H9 (cell line): ENCODE results near the gene C6orf136. TPM values are rescaled to one million over a fixed set of nuclear protein-coding genes. Genes with fewer than 3 reads are reported as not detected.

Experiments used
- DNase-seq: peaks from one replicate; pipeline ENCODE4 v3.0.0-alpha.2; 2017
- H2AFZ ChIP-seq: one replicate; pipeline ENCODE4 v1.6.1; 2013; ENCODE audit warnings: mild to moderate bottlenecking, low read length, control low read depth, moderate library complexity
- H2AK5ac ChIP-seq: 2 replicates; pipeline ENCODE4 v1.6.1; 2013; ENCODE audit warnings: low read length, control low read depth, mixed read lengths; ENCODE audit not compliant: insufficient read length
- H2BK120ac ChIP-seq: one replicate; pipeline ENCODE4 v1.6.1; 2013; ENCODE audit warnings: low read depth, mild to moderate bottlenecking, low read length, control low read depth, inconsistent platforms; ENCODE audit not compliant: poor library complexity, severe bottlenecking
- H2BK12ac ChIP-seq: 2 replicates; pipeline ENCODE4 v1.6.1; 2013; ENCODE audit warnings: low read length, control low read depth, mixed read lengths, low read depth; ENCODE audit not compliant: insufficient read length
- H2BK15ac ChIP-seq: 2 replicates; pipeline ENCODE4 v1.6.1; 2013; ENCODE audit warnings: low read depth, low read length, control low read depth
- H2BK20ac ChIP-seq: one replicate; pipeline ENCODE4 v1.6.1; 2013; ENCODE audit warnings: low read depth, mild to moderate bottlenecking, low read length, control low read depth, inconsistent platforms; ENCODE audit not compliant: poor library complexity, severe bottlenecking
- H2BK5ac ChIP-seq: 2 replicates; pipeline ENCODE4 v1.6.1; 2013; ENCODE audit warnings: low read length, control low read depth, mixed read lengths; ENCODE audit not compliant: insufficient read length
- H3K14ac ChIP-seq: 2 replicates; pipeline ENCODE4 v1.6.1; 2013; ENCODE audit warnings: low read length, control low read depth; ENCODE audit not compliant: insufficient read depth
- H3K18ac ChIP-seq: 2 replicates; pipeline ENCODE4 v1.6.1; 2013; ENCODE audit warnings: low read depth, mild to moderate bottlenecking, mixed read lengths, low read length, control low read depth; ENCODE audit not compliant: insufficient read length
- H3K23ac ChIP-seq: 2 replicates; pipeline ENCODE4 v1.6.1; 2013; ENCODE audit warnings: low read length, control low read depth, mixed read lengths, low read depth; ENCODE audit not compliant: insufficient read length
- H3K23me2 ChIP-seq: 2 replicates; pipeline ENCODE4 v1.6.1; 2013; ENCODE audit warnings: low read depth, mild to moderate bottlenecking, mixed read lengths, low read length, control low read depth; ENCODE audit not compliant: insufficient read length, poor library complexity, severe bottlenecking
- H3K27ac ChIP-seq: 2 replicates; pipeline ENCODE4 v1.5.1; 2013; ENCODE audit warnings: low read length, control low read depth, mixed read lengths, low read depth; ENCODE audit not compliant: insufficient read length
- H3K27me3 ChIP-seq: 2 replicates; pipeline ENCODE4 v1.6.1; 2013; ENCODE audit warnings: low read length, control low read depth, inconsistent platforms; ENCODE audit not compliant: insufficient read depth
- H3K4ac ChIP-seq: 2 replicates; pipeline ENCODE4 v1.6.1; 2013; ENCODE audit warnings: low read depth, mild to moderate bottlenecking, control low read depth, inconsistent platforms, low read length, moderate library complexity
- H3K4me1 ChIP-seq: 2 replicates; pipeline ENCODE4 v1.6.1; 2013; ENCODE audit warnings: low read length, control low read depth, inconsistent platforms; ENCODE audit not compliant: insufficient read depth
- H3K4me2 ChIP-seq: 2 replicates; pipeline ENCODE4 v1.6.1; 2013; ENCODE audit warnings: low read length, control low read depth, mixed read lengths; ENCODE audit not compliant: insufficient read length, insufficient read depth
- H3K56ac ChIP-seq: 2 replicates; pipeline ENCODE4 v1.6.1; 2013; ENCODE audit warnings: low read depth, mild to moderate bottlenecking, mixed read lengths, low read length, control low read depth; ENCODE audit not compliant: insufficient read length
- H3K79me1 ChIP-seq: 2 replicates; pipeline ENCODE4 v1.6.1; 2013; ENCODE audit warnings: low read depth, mild to moderate bottlenecking, moderate library complexity, low read length, control low read depth, inconsistent platforms; ENCODE audit not compliant: insufficient read depth, poor library complexity, severe bottlenecking
- H3K79me2 ChIP-seq: 2 replicates; pipeline ENCODE4 v1.6.1; 2013; ENCODE audit warnings: low read length, control low read depth, inconsistent platforms; ENCODE audit not compliant: insufficient read depth
- H3K9ac ChIP-seq: 2 replicates; pipeline ENCODE4 v1.6.1; 2013; ENCODE audit warnings: low read length, control low read depth, mixed read lengths; ENCODE audit not compliant: insufficient read length; ENCODE audit errors: extremely low read depth
- H3K9me3 ChIP-seq: one replicate; pipeline ENCODE4 v1.6.1; 2013; ENCODE audit warnings: low read depth, low read length, inconsistent platforms; ENCODE audit not compliant: control insufficient read depth
- H3T11ph ChIP-seq: one replicate; pipeline ENCODE4 v1.6.1; 2013; ENCODE audit warnings: mild to moderate bottlenecking, low read length, control low read depth, inconsistent platforms
- H4K20me1 ChIP-seq: one replicate; pipeline ENCODE4 v1.6.1; 2013; ENCODE audit not compliant: control insufficient read depth, insufficient read length, insufficient read depth
- H4K5ac ChIP-seq: 2 replicates; pipeline ENCODE4 v1.6.1; 2013; ENCODE audit warnings: low read depth, mild to moderate bottlenecking, mixed read lengths, low read length, control low read depth; ENCODE audit not compliant: insufficient read length
- H4K8ac ChIP-seq: replicated peaks from 2 replicates; pipeline ENCODE4 v1.6.1; 2013; ENCODE audit warnings: low read length, control low read depth, mixed read lengths, low read depth; ENCODE audit not compliant: insufficient read length
- H4K91ac ChIP-seq: 2 replicates; pipeline ENCODE4 v1.6.1; 2013; ENCODE audit warnings: low read depth, mild to moderate bottlenecking, moderate library complexity, mixed read lengths, low read length, control low read depth; ENCODE audit not compliant: insufficient read length
- H3K27ac Mint-ChIP-seq, 3 experiments: 2 replicates in 2 of 3; 3 replicates in 1 of 3; pipeline ENCODE4 v1.8.0; 2020 to 2021; ENCODE audit warnings: mixed read lengths in 3 of 3, mild to moderate bottlenecking in 1 of 3, moderate library complexity in 1 of 3
- H3K27me3 Mint-ChIP-seq: 2 replicates; pipeline ENCODE4 v1.8.0; 2021; ENCODE audit warnings: low read depth, mild to moderate bottlenecking, moderate library complexity, mixed read lengths
- H3K36me3 Mint-ChIP-seq, 3 experiments: 2 replicates in 2 of 3; 3 replicates in 1 of 3; pipeline ENCODE4 v1.8.0; 2020 to 2021; ENCODE audit warnings: low read depth in 3 of 3, mixed read lengths in 3 of 3; ENCODE audit not compliant: insufficient read depth in 1 of 3
- H3K4me1 Mint-ChIP-seq, 2 experiments: 2 replicates each; pipeline ENCODE4 v1.8.0; 2020; ENCODE audit warnings: mixed read lengths in 2 of 2
- H3K4me3 Mint-ChIP-seq, 2 experiments: 2 replicates in 1 of 2; 3 replicates in 1 of 2; pipeline ENCODE4 v1.8.0; 2020 to 2021; ENCODE audit warnings: mild to moderate bottlenecking in 2 of 2, mixed read lengths in 2 of 2, moderate library complexity in 1 of 2
- H3K9me3 Mint-ChIP-seq, 2 experiments: 2 replicates in 1 of 2; 3 replicates in 1 of 2; pipeline ENCODE4 v1.8.0; 2020; ENCODE audit warnings: mild to moderate bottlenecking in 2 of 2, mixed read lengths in 2 of 2, moderate library complexity in 1 of 2
- WGBS: extraction: QIAGEN DNeasy Blood & Tissue Kit; methylation state at CpG from one replicate; pipeline ENCODE4 v1.1.7; 2013; ENCODE audit warnings: missing lambda C conversion rate, low lambda C conversion rate, mixed read lengths; ENCODE audit not compliant: insufficient read length; ENCODE audit errors: extremely low coverage; 5-methylcytosine and 5-hydroxymethylcytosine counted together
- total RNA-seq: library from RNA; stranded (reverse); gene quantifications from 2 replicates; pipeline ENCODE4 v1.2.1, GENCODE V29; 2021
- TF ChIP-seq, protein P1 (sequence below): fragments of 200-600 bp; sonication (generic); conservative IDR thresholded peaks from 3 replicates; pipeline ENCODE4 v1.8.0; 2021; ENCODE audit warnings: antibody characterized with exemption, mild to moderate bottlenecking

Gene C6orf136
- total RNA-seq, 1 experiment from 2014 or later = 22.2 TPM

DNA sequence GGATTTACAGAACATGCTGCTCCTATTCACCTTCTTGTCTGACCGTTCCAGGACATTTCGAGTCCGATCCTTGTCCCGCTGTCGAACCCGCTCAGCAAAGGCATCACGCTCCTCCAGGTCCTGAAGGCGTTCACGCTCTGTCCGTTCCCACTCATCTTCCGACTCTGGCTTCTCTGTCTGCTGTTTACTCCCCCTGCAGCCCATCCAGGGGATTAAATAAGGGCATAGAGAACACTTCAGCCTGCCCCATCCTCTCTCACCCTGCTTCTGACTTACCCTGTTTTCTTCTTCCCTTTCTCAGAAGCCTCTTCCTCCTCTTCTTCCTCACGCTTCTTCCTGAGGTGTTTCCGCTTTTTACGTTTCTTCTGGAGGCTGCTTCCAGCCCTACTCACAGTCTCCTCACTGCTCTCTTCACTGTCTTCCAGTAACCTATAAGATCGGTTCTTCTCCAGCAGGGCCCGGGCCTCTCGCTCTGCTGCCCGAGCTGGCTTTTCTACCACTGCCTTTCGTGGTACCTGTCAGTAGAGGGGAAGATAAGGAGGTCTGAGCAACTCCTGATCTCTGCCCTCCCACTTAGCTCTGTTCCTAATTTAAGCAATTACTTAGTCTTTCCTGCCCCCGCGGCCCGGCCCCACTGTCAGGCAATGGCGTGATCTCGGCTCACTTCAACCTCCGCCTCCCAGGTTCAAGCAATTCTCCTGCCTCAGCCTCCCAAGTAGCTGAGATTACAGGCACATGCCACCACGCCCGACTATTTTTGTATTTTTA, 24.0 kb downstream of the C6orf136 start:
- H3K4me2 ChIP-seq = no peak overlapping the region
- H3K79me2 ChIP-seq = no peaks in the 10 kb centered on the region
- Mint-ChIP-seq H3K9me3 (no peaks in the 10 kb centered on the region; a peak in 1 of 5 replicates), H3K27ac (no peak overlapping the region), H3K4me3 (peak overlapping the region; percentile 59 to 89; a peak in 4 of 5 replicates), H3K36me3 (peaks cover 9 to 38% (median 27%) of the 10 kb centered on the region in 3 experiments; a peak in 5 of 7 replicates), H3K4me1 (peaks cover 2 to 7% of the 10 kb centered on the region in 2 experiments; a peak in 3 of 4 replicates), H3K27me3 (no peaks in the 10 kb centered on the region)
- H3K23ac ChIP-seq = no peak overlapping the region
- DNase-seq = no peak
- no CpG with 5 or more reads among the region's 27 CpGs for WGBS
- no peak overlapping the region for H3K4ac ChIP-seq
- TF ChIP-seq, protein P1, sequence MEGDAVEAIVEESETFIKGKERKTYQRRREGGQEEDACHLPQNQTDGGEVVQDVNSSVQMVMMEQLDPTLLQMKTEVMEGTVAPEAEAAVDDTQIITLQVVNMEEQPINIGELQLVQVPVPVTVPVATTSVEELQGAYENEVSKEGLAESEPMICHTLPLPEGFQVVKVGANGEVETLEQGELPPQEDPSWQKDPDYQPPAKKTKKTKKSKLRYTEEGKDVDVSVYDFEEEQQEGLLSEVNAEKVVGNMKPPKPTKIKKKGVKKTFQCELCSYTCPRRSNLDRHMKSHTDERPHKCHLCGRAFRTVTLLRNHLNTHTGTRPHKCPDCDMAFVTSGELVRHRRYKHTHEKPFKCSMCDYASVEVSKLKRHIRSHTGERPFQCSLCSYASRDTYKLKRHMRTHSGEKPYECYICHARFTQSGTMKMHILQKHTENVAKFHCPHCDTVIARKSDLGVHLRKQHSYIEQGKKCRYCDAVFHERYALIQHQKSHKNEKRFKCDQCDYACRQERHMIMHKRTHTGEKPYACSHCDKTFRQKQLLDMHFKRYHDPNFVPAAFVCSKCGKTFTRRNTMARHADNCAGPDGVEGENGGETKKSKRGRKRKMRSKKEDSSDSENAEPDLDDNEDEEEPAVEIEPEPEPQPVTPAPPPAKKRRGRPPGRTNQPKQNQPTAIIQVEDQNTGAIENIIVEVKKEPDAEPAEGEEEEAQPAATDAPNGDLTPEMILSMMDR = peak; percentile 43
- no peak overlapping the region for H2BK12ac ChIP-seq
- no peaks in the 10 kb centered on the region for H3K9me3 ChIP-seq
- no peak overlapping the region for H3K18ac ChIP-seq
- H3K14ac ChIP-seq = no peak overlapping the region
- H2BK15ac ChIP-seq = no peak overlapping the region
- no peak overlapping the region for H2BK20ac ChIP-seq
- H2BK120ac ChIP-seq = no peak overlapping the region
- no peak overlapping the region for H2AFZ ChIP-seq
- no peak overlapping the region for H3K56ac ChIP-seq
- H3T11ph ChIP-seq = no peak overlapping the region
- H3K27ac ChIP-seq = no peak overlapping the region
- H3K23me2 ChIP-seq = peaks cover 4% of the 10 kb centered on the region
- no peaks in the 10 kb centered on the region for H4K20me1 ChIP-seq
- no peak overlapping the region for H2AK5ac ChIP-seq
- H4K5ac ChIP-seq = no peak overlapping the region
- peaks cover 9% of the 10 kb centered on the region for H3K79me1 ChIP-seq
- H4K91ac ChIP-seq = no peak overlapping the region
- H3K27me3 ChIP-seq = no peaks in the 10 kb centered on the region
- H3K9ac ChIP-seq = no peak overlapping the region
- no peaks in the 10 kb centered on the region for H3K4me1 ChIP-seq
- no peak overlapping the region for H4K8ac ChIP-seq
- H2BK5ac ChIP-seq = no peak overlapping the region
